SK-N-DZ (cell line): ENCODE data around the gene OSBP2.

Experiments used
- DNase-seq: peaks from one replicate; pipeline ENCODE4 v3.0.0-alpha.2; 2015; ENCODE audit warnings: low spot score

OSBP2 gene

GRCh38 chr22:30809086-30809485 lies 114.4 kb downstream of the OSBP2 start:
- DNase-seq, result no peak

- DNase-seq, result no peak
Measured at GRCh38 chr22:30810105-30810504, 115.4 kb downstream of the OSBP2 start.

- DNase-seq, result no peak
Measured at GRCh38 chr22:30813936-30814335, 119.3 kb downstream of the OSBP2 start.

- no peak for DNase-seq
Measured at GRCh38 chr22:30816413-30816812, 121.7 kb downstream of the OSBP2 start.

- no peak for DNase-seq
Measured at GRCh38 chr22:30821381-30821780, 126.7 kb downstream of the OSBP2 start.

- DNase-seq, result no peak
Measured at GRCh38 chr22:30821863-30822215, 127.2 kb downstream of the OSBP2 start.

GRCh38 chr22:30822216-30823014 lies 127.7 kb downstream of the OSBP2 start:
- DNase-seq, result no peak

- no peak for DNase-seq
Measured at GRCh38 chr22:30823015-30823370, 128.3 kb downstream of the OSBP2 start.

GRCh38 chr22:30824096-30824495 lies 129.4 kb downstream of the OSBP2 start:
- DNase-seq, result no peak

- no peak for DNase-seq
Measured at GRCh38 chr22:30824711-30825110, 130.0 kb downstream of the OSBP2 start.

GRCh38 chr22:30825711-30826505 lies 131.2 kb downstream of the OSBP2 start:
- DNase-seq, result no peak

GRCh38 chr22:30826670-30827355 lies 132.1 kb downstream of the OSBP2 start:
- DNase-seq, result no peak

- DNase-seq, result no peak
Measured at GRCh38 chr22:30827646-30828045, 133.0 kb downstream of the OSBP2 start.

- no peak for DNase-seq
Measured at GRCh38 chr22:30828187-30829155, 133.8 kb downstream of the OSBP2 start.

- DNase-seq, result no peak
Measured at GRCh38 chr22:30829901-30830550, 135.4 kb downstream of the OSBP2 start.

GRCh38 chr22:30830907-30831306 lies 136.2 kb downstream of the OSBP2 start:
- DNase-seq, result no peak

GRCh38 chr22:30832407-30832987 lies 137.8 kb downstream of the OSBP2 start:
- DNase-seq, result no peak

- no peak for DNase-seq
Measured at GRCh38 chr22:30833322-30833721, 138.6 kb downstream of the OSBP2 start.

GRCh38 chr22:30837531-30837930 lies 142.9 kb downstream of the OSBP2 start:
- no peak for DNase-seq

- no peak for DNase-seq
Measured at GRCh38 chr22:30838111-30838510, 143.4 kb downstream of the OSBP2 start.
